ENCODE results near the gene KMT2C.

Gene KMT2C

DNA sequence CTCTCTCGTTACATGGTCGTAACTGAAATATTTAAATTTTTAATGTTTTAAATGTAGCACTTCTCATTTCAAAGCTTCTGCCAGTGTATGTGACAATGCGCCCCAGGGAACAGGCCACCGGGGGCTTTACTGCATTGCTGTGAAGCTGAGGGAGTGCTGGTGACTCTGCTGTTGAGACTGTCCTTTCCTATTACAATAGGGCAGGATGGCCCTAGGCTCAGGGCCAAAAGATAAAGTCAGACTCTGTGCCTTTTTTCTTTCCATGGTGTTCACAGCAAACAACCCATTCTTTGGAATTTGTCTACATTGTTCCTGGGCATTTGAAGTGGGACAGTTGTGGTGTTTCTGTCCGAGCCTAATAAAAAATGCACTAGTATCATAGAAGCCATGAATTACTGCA lies 303.0 kb downstream of the KMT2C start:
- no peak for DNase-seq

DNA sequence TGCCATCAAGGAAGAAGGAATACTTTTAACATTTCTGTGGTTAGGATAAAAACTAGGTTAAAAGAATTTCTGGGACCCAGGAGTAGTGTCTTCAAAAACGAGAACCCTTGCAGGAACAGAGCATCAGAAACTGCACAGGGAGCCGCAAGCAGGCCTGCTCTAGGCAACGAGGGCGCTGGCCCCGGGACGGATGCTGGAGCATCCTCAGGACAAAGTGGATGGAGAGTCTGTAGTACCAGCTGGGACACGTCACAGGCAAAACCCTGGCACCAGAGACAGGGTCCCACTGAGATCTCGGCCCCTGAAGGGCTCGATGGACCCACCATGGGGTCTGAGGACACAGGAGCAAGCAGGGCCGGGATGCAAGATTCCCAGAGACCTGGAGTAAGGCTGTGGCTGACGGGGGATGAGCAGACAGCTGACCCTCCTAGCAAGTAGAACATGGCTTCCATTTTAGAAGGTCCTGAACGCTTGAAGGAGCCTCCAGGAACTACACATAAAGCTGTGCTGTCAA lies 303.8 kb downstream of the KMT2C start:
- no peak for DNase-seq

DNA sequence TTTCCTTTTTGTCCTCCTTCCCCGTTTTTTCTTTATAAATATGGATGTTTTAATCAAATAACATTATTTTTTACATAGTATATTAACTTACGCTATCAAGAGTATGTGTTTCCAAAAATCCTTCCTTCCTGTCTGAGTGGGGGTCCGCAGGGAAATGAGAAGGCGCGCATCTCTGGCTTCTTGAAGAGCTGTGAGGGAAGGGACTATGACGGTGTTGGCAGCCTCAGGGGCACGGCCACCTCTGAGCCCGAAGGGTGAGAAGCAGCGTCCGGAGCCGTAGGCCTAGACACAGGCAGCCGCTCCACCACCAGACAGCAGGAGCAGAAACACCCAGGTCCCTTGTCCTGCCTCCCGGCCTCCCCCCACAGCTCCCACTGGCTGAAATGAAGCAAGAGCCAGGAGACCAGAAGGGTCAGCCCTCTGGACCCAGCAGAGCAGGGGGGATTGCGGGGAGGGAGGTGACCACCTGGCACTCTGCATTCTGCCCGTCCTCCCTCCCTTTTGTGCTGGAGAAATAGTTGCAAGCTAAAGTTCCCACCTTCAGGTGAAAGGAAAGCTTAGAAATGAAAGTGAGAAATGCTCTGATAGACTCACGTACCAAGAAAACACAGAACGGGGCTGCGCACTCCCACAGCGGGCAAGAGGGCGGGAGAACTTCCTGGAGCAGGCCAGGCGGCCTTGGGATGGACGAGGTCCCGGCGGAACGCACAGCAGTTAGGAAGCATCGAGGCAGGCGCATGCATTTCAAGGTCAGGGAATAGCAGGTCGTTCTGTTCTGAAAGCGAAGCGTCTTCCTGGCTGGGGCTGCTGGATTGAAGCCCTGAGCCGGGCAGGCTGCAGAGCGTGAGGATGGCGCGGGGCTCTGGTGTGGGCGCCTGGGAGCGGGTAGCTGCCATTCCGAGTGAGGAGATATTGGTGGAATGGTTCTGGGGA lies 304.9 kb downstream of the KMT2C start:
- DNase-seq, result no peak

DNA sequence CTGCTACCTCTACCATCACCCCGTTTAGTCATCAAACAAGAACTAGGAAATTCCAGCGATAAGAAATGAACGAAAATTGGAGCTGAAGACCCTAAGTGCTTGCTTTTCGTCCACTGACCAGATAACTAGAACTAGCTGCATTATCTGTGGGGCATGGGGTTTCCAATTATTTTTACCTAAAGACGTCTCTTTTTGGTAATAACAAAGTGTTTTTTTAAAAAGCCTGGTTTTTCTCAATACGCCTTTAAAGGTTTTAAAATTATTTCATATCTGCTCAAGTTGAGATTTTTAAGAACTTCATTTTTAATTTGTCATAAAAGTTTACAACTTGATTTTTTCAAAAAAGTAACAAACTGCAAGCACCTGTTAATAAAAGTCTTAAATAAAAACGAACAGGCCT lies 306.1 kb downstream of the KMT2C start:
- DNase-seq, result no peak

DNA sequence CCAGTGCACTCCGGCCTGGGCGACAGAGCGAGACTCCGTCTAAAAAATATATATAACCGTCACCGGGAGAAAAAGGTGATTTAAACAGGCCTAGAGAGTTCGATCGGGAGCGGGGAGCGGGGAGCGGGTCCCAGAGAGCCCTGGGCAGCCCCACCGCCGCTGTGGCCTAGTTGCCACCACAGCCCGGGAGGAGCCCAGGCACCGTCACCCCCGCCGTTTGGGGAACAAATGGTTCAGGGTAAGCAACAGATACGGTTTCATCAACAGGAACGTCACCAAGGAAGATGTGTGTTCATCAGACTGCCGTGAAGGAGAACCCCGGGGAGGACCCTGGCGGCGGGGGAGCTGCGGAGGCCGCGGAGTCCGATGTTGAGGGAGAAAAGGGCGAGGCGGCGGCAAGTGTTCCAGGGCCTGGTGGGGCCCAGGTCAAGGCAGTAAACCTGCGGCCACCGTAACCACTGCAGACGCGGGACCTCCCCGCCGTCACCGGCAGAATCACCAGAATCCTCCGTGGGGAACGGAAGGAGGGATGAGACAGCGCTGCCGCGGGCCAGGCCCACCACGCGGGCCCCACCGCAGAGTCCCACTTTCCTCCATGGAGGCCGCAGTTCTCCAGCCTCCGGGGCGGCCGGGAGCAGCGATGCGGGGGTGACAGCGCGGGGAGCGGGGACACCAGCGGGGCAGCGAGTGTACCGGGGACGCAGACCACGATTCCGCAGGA lies 306.9 kb downstream of the KMT2C start:
- no peak for DNase-seq

DNA sequence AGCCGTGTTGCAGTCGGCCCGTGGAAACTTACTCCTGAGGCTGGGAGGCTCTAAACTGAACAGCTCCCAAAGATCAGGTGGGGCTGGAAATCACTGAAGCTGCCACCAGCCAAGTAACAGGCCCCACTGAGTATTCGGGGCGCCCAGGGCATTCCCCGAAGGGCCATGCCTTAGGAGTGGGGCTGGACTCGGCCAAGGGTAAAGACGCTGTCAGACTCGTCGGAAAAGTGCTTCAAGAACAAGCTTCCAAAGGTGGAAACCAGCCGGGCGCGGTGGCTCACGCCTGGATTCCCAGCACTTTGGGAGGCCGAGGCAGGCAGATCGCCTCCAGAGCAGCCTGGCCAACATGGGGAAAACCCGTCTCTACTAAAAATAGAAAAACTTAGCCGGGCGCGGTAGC lies 307.6 kb downstream of the KMT2C start:
- DNase-seq, result no peak

DNA sequence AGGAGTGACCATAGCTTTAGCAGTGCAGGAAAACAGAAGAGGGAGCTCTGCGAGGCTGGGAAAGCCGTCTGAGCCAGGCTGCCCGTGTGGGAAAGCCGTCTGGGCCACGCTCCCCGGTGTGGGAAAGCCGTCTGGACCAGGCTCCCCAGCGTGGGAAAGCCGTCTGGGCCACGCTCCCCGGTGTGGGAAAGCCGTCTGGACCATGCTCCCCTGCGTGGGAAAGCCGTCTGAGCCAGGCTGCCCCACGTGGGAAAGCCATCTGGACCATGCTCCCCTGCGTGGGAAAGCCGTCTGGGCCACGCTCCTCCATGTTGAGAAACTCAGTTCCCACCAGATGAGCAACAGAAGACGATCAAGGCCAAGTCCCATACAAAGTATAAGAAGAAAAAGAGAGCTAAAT lies 308.6 kb downstream of the KMT2C start:
- no peak for DNase-seq

DNA sequence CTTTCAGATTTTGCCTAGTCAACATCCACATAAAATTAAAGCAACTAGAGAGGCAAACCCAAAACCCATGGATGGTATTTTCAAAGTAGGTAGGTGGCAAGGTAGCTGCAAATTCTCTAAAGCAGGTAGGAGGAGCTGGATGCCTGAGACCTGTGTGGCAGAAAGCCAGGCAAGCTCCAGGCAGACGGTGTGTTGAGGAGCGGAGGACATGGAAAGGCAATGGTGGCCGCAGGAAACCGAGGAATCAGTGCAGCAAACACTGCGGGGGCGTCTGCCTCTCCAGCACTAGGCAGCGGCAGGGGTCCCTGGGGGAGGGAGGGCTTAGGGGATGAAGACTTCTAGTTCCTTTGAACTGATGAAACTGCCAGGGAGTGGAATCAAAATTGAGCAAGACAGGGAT lies 309.1 kb downstream of the KMT2C start:
- DNase-seq, result no peak

DNA sequence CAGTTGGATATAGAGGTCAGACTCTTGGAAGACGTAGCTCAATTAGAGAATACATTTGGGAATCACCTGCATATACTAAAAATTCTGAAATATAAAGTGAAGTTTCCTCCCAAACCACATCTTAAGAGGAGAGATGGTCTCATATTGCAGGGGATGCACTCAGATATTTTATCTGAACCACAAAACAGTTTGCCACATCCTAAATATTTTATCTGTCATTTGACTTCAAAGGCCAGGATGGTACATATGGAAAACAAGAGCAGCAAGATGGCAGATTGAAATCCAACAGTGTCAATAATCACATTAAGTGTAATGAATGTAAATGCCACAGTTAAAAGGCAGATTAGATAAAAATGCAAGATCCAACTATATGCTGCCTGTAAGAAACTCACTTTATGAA lies 313.3 kb downstream of the KMT2C start:
- no peak for DNase-seq

DNA sequence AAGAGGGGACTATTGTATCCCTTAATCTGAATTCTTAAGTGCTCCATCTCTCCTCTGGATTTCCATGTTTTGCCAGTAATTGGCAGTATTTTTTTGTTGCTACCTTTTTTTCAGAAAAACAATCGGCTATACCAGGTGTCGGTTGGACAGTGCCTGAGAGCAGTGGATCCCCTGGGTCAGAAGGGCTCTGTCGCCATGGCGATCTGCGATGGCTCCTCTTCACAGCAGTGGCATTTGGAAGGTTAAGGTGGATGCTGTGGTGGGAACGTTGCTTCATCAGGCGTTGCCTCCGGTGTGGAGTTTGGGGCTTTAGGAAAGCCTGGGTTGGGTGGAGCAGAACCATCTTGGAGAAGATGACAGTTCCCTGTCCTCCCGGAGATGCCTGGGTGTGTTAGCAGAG lies 314.4 kb downstream of the KMT2C start:
- DNase-seq, result no peak

DNA sequence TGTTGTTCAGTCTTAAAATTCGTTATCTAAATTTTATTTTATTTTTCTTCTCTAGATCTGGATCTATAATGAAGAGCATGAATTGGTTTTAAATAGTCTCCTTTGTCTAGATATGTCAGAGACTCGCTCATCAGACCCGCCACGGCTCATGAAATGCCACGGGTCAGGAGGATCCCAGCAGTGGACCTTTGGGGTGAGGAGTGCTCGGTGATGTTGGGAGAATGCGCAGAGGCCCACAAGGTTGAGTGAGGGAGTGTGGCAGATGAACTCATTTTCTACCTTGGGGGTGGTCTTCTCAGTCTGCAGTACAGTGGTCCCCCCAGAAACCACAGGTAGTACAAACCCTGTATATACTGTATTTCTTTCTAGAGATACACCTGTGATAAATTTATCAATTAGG lies 315.0 kb downstream of the KMT2C start:
- DNase-seq, result no peak

DNA sequence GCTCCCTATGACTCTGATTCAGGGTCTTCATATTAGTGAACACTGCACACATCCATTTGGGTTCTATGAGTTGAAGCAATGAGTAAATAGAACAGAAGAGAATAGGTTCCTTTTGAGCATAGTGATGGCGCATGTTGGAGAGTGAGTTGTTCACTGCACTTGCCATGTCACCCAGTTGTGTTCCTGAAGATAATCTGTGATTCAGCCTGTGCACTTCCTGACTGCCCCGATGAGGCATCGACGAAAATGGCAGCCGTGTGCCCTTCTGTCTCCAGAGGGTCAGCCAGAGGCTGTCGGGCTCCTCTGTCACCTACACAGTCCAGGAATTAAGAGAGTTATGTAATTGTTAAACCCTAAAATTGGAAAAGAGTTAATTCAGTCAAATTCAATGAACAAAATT lies 315.6 kb downstream of the KMT2C start:
- DNase-seq, result no peak

DNA sequence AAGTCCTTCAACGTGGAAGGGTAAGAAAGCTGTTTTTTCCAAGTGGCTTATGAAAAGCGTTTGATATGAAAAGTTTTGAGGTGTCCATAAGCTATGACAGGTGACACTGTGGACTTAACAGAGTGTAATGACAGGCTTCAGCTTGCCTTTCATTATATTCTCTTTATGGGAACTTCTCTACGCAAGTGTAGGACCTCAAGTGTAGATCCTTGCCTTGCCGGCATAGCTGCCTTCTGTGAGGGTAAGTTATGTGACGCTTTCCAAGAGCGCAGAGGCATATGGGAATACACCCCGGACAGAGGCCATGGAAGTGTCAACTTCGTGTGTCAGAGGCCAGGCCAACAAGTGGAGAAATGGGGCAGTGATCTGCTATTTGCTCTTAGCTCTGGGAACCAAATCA lies 318.4 kb downstream of the KMT2C start:
- DNase-seq, result no peak

DNA sequence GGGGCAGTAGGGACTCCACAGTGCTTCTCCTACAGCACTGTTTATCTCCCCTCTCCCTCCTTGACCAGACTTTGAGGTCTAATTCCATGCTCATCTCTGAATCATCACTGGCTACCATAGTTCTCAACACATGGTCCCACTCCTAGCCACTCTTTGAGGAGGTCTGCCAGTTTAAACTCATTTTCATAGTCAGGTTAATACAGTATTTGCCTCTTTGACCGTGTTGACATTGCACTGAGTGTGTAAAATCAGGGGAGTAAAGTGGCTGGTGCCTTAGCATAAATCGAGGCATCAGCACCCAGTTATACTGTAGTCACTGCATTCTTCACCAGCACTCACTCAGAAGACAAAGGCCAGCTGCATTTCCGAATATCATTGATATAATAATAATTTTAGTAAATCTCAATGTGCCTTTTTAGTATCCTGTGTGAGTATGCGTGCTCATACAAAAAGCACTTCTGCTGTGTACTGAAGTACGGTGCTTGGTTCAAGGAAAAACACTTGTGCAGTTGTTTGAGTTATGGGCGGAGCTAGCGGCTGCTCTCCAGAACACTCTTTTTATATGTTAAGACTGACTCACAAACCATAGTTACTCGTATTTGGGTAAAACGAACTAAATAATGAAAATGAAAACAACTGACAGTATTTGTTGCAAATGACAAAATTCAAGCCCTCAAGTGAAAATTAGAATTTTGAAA lies 320.6 kb downstream of the KMT2C start:
- no peak for DNase-seq

DNA sequence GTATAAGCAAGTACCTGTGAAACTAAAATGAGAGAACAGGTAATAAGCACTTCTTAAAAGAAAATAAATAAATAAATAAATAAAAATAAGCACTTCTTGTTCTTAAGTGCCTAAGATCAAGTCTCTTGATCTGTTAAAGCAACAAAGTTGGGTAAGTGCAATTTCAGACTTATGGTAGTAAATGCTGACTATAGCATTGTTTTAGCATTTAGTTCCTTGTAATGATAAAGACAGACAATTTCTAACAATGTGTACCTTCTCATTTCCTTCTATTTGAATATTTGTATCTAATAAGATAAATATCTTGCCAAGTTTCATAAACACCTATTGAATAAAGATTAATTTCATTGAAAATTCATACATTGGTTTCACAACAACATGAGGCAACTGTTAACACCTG lies 323.0 kb downstream of the KMT2C start:
- no peak for DNase-seq

DNA sequence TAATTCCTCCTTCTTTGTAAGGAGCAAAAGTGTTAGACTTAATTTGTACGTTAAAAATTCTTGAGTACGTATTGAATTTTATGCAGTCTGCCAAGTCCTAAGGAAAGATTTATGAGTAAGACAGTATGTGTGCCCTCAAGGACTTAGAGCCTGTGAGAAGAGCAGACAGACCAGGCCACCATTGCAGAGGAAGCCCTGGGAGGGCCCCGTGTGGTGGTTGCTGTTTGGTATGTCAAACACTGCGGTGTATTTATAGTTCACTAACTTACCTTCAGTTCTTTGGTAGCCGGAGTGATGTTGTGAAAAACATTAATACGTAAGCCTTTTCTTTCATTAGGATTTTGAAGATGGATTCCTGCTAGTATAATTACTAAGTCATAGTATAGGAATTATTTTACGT lies 327.4 kb downstream of the KMT2C start:
- DNase-seq, result no peak

DNA sequence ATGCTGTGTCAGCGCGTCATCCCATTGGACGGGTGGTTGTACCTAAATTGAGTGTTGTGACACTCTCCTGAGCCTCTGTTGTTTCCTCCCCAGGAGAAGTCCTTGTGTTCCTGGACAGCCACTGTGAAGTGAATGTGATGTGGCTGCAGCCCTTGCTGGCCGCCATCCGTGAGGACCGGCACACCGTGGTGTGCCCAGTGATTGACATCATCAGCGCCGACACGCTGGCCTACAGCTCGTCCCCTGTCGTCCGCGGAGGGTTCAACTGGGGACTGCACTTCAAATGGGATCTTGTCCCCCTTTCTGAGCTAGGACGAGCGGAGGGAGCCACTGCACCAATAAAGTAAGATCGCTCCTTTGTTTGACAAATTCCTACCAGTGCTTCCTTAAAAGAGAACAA lies 327.9 kb downstream of the KMT2C start:
- no peak for DNase-seq

DNA sequence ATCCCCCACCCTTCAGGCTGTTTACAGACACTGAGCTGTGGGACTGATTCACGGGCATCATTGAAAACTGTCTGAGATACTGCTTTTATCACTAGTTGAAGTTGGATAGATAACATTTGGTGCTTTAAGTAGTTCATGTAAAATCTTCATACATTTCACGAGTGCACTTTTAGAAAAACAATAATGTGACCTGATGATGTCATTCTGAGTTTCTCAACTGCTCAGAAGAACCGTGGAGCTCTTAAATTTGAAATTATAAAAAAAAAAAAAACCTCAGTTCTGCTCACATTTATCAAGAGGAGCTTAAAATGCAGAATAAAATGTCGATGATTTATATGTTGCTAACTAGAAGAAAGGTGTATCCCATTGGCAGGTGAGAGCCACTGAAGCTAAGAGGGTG lies 328.8 kb downstream of the KMT2C start:
- no peak for DNase-seq

DNA sequence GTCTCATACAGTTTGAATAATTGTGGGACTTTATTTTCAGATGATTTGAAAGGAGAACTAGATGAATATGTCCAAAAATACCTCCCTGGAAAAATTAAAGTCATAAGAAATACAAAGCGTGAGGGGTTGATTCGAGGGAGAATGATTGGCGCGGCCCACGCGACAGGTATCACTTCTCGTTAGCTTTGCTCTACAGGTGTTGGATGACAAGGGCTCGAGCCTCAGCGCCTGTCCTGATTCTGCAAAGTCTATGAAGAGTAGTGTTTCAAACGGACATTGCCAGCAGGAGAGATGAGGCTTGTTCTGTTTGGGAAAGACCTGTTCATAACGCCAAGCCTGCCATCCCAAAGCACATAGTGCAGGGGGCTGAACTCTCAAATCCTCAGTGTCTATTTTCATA lies 330.6 kb downstream of the KMT2C start:
- DNase-seq, result no peak

DNA sequence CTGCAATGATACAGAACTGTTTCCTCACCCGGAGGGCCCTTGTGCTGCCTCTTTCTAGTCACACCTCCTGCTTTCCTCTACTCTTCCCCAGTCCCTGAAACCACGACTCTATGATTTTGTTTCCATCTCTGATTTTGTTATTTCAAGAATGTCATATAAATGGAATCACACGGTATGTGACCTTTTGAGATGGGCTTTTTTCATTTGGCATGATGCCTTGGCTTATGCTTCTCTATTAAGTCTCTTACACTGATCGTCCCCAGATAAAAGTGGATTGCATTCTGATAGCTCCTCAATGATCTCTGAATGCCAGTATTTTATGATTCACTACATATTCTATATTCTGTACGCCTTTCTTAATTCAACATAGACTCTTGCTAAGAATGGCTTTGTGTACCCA lies 332.1 kb downstream of the KMT2C start:
- DNase-seq, result no peak

DNA sequence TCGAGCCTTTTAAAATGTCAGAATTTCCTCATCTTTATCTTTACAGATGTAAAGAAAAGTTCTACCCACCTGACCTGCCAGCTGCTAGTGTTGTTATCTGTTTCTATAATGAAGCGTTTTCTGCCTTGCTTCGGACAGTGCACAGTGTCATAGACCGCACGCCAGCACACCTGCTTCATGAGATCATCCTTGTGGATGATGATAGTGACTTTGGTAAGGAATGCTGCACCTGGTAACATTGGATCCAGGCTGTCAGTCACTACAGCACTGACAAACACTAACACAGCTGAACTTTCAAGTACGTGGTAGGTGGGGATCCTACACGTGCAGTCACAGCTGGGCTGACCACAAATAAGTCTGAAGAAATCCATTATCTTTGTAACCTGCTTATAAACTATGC lies 332.7 kb downstream of the KMT2C start:
- peak; percentile 38 for DNase-seq

DNA sequence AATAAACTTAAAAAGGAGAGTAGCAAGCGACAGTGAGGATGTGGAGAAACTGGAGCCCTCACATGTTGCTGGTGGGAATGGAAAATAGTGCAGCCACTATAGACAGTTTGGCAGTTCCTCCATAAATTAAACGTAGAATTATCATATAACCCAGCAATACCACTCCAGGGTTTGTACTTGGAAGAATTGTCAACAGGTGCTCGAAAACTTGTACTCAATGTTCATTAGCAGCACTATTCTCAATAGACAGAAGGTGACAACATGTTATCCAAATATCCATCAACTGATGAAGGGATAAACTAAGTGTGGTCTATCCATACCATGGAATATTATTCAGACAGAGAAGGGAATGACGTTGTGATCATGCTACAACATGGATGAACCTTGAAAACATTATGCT lies 338.5 kb downstream of the KMT2C start:
- DNase-seq, result no peak

DNA sequence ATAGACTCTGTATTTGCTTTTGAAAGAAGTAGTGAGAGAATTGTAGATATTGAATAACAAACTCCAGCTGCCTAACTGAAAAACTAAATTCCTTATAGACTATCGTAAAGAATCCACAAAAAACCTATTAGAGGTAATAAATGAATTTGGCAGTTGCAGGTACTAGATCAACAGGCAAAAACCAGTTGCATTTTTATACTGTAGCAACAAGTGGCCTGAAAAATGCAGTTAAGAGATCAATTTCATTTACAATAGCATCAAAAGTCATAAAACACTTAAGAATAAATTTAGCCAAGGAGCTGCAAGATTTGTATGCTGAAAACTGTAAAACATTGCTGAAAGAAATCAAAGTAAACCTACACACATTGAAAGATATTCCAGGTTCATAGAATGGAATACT lies 340.0 kb downstream of the KMT2C start:
- no peak for DNase-seq

DNA sequence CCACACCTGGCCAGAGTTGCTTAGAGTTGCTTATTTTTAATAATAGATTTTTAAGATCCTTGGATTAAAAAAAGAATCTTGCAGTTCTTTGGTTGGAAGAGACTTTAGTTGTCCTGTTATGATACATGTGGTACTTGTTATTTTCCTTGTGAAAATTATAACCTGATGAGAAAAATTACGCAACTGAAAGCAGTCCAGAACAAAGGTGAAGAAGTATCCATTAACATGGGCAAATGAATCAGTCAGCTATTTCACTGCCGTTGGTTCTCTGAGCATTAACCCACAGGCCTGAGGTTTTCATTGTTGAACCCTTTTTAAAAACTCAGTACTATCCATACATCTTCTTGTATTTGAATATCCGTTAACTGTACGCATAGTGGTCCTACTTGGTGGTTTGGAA lies 342.1 kb downstream of the KMT2C start:
- DNase-seq, result no peak

Measured in NCI-H510A (cell line).